ENCODE results near the gene CACNA1E. TPM values are rescaled to one million over a fixed set of nuclear protein-coding genes. Genes with fewer than 3 reads are reported as not detected.

CACNA1E gene
- total RNA-seq, 1 experiment from 2014 or later, result not detected

- no peak for DNase-seq (ENCODE audit: low read depth)
These were observed 149.6 kb downstream of the CACNA1E start for GRCh38 chr1:181632960-181633359.

DNA sequence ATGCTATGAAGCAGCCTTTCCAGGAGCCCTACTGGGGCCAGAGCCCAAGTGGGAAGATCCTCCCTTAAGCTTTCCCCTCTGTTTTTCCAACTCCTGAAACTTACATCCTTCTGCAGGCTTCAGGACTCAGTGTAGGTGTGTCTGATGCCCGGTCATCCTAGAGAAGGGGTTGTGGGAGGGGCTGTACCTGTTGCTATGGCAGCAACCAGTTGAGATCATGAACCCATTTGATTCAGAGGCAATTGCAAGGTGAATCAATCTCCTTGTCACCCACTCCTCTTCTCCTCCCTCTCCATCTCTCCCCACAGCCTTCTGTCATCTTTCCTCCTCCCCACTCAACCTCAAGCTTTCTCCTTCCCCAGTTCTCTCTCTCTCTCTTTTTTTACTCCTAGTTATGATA lies 151.8 kb downstream of the CACNA1E start:
- no peak for DNase-seq (ENCODE audit: low read depth)

- DNase-seq (ENCODE audit: low read depth), result no peak
These were observed 154.7 kb downstream of the CACNA1E start for GRCh38 chr1:181637998-181638397.

- DNase-seq (ENCODE audit: low read depth), result no peak
These were observed 157.6 kb downstream of the CACNA1E start for GRCh38 chr1:181640956-181641355.

GRCh38 chr1:181643631-181644030 lies 160.3 kb downstream of the CACNA1E start:
- DNase-seq (ENCODE audit: low read depth), result no peak

DNA sequence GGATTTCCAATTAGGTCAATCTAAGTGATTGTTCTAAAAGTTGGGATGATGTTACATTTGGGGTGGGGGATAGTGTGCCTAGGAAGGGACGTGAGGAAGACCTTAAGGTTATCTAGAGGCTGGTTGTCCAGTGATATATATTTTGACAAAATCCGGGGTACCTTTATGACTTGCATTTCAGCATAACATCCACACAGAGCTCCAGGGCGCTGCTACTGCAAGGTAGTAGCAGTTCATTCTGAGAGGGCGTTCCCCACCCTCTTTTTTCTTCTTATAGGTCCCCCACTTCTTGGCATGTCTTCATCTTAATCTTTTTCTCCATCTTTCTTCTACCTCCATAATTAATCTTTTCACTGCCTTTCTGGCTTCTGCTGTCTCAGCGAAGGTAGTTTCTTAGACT lies 161.9 kb downstream of the CACNA1E start:
- no peak for DNase-seq (ENCODE audit: low read depth)

DNA sequence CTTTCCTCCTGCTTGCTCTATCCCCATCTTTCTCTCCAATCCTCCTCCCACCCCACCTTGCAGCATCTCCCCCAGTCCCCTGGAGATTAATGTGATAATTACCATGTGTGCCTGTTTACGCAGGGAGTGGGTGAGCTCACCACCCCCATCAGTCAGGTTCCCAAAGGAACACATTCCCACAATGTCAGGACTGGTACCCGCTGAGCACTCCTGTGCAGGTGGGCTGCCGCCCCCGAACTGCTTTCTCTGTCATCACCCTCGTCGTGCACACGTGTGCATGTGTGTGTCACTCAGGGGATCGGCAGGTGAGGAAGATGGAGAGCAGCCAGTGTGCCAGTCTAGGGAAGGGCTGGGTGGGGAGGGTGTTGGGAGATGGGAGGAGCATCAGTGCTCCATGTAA lies 163.4 kb downstream of the CACNA1E start:
- DNase-seq (ENCODE audit: low read depth), result no peak

- peak; percentile 5 for DNase-seq (ENCODE audit: low read depth)
These were observed 164.2 kb downstream of the CACNA1E start for GRCh38 chr1:181647314-181648035.

DNA sequence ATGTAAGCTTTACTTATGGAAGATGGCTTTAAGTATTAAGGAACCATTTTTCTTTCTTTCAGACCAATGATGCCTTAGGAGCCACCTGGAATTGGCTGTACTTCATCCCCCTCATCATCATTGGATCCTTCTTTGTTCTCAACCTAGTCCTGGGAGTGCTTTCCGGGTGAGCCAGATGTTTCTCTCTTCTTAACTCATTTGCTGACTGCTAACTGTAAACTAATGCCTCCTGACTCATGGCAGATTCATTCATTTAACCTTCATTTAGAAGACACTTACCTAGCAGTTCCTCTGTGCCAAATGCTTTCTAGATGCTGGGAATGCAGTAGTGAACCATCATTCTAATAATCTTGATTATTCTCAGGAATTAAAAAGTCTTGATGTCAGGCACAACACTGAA lies 168.0 kb downstream of the CACNA1E start:
- no peak for DNase-seq (ENCODE audit: low read depth)

GRCh38 chr1:181655756-181656155 lies 172.4 kb downstream of the CACNA1E start:
- peak; percentile 20 for DNase-seq (ENCODE audit: low read depth)

GRCh38 chr1:181656491-181656890 lies 173.2 kb downstream of the CACNA1E start:
- no peak for DNase-seq (ENCODE audit: low read depth)

DNA sequence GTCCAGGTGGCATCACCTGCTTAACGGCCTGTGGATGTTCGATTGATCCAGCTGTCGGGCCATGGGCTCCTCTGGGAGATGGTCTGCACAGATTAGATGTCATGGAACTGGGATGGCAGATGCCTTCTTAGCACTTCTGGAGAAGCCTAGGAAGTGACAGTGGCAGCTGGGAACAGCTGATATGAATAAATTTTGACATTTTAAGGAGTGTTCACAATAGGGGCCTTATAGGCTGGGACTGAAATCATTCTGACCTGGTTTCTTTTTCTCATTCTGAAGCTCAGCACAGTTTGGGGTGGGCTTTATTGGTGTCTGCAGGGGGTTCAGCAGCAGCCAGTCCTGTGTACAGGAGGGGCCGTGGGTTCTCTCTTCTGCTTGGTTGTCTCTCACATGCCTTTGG lies 175.3 kb downstream of the CACNA1E start:
- no peak for DNase-seq (ENCODE audit: low read depth)

DNA sequence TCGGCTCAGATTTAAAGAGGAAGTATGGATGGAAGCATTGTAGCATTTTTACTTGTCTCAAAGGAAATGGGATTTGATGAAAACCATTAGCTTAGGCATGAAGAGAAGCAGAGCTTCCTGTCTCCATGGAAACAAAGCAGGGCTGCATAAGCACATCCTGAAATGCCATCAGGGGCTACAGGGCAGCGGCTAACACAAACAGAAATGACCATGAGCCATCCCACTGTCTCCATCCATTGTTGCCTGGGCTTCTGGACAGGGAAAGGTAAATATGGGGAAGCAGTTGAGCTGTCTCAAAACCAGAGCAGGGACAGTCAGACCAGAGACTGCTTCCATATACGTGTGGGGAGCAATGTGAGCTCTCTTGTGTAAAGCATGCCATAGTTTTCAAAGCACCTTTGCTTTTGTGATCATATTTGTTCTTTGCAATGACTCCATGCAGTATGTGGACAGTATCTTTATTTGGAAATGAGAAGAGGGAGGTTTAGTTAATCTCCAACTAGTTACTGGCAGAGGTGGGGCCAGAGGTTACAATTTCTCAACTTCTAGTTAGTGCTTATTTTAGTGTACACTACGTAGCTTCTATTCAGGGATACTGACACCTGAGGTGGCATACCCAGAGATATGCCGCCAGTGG lies 176.1 kb downstream of the CACNA1E start:
- no peak for DNase-seq (ENCODE audit: low read depth)

DNA sequence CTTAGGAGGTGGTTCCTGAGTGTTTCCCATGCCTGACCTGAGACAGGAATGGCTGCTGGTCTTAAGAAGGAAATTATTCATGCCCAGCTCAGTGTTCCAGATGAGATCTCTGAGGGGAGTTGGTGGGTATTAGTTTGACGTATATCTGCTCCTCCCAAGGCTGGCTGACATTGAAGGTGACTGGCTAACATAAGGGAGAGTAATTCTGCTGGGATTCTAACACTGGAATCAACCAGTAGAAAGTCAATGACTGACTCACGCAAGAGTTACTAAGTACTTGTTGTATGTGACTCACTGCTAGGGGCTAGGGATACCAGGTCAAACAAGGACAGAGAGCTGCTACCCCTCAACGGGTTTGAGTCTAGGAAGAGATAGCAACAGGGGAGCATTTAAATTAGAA lies 177.3 kb downstream of the CACNA1E start:
- no peak for DNase-seq (ENCODE audit: low read depth)

GRCh38 chr1:181661569-181661968 lies 178.3 kb downstream of the CACNA1E start:
- no peak for DNase-seq (ENCODE audit: low read depth)

DNA sequence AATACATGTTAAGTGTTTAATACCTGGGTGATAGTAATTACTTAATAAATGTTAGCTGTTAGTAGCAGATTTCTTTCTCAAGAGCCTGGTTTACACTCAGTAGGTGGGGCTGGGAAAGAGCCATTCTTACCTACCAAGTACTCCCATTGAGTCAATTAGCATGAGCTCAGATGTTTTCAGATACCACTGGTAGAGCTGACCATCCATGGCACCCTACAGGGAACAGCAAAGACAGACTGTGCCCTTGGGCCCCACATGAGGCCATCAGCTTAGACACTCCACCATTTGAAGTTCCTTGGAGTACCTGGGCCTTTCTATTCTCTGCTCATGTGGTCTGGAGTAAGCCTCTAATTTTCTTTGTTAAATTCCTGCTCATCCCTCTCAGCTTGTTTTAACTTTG lies 179.3 kb downstream of the CACNA1E start:
- DNase-seq (ENCODE audit: low read depth), result no peak

GRCh38 chr1:181664543-181664942 lies 181.2 kb downstream of the CACNA1E start:
- DNase-seq (ENCODE audit: low read depth), result no peak

DNA sequence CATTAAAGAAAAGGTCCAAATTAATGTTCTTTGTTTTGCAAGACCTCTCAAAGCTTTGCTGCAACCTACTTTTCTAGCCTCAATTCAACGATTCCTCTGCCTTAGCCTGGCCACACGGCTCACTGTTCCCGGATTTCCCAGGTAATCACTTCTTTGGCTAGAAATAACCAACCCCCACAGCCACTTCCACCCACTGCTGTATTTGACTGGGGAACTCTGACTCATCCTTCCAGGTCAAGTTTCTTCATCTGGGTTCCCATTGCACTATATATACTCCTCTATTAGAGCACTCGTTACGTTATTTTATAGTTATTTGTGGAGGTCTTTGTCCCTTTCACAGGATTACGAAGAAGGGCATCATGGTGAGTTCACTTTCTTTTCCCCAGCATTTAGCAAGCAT lies 185.9 kb downstream of the CACNA1E start:
- no peak for DNase-seq (ENCODE audit: low read depth)

GRCh38 chr1:181674617-181675016 lies 191.3 kb downstream of the CACNA1E start:
- no peak for DNase-seq (ENCODE audit: low read depth)

- DNase-seq (ENCODE audit: low read depth), result no peak
These were observed 192.0 kb downstream of the CACNA1E start for GRCh38 chr1:181675091-181675917.

DNA sequence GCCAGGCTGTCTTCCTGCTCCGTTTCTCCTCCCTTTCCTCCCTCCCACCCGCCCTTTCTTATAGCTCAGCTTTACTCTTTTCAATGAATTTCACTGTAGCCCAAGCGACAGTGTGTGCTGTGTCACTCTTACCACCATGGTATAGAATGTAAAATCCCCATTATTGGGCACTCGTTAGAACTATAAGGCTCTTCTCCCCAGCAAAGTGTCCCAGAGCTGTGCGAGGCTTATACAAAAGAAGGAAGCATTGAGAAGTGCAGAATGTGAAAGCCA lies 192.5 kb downstream of the CACNA1E start:
- DNase-seq (ENCODE audit: low read depth), result no peak

DNA sequence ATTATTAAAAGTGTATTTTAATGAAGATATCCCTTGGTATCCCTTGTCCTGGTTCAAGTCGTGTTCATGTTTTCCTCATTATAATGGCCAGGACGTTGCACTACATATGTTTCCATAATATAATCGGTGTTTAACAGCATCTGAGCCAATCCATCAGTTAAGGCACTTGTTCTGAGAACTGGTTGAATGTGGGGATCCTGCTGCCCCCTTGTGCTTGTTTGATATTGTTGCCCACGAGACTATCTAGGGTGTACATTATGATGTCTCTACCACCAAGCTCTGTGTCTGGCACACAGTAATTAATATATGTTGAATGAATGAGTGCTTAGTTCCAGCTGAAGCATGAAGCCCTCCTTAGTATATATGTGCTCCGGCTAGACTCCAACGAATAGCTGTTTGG lies 193.0 kb downstream of the CACNA1E start:
- DNase-seq (ENCODE audit: low read depth), result peak; percentile 22

GRCh38 chr1:181680332-181680731 lies 197.0 kb downstream of the CACNA1E start:
- no peak for DNase-seq (ENCODE audit: low read depth)
